Measurements from ENCODE around the gene IL3.

Gene IL3, protein sequence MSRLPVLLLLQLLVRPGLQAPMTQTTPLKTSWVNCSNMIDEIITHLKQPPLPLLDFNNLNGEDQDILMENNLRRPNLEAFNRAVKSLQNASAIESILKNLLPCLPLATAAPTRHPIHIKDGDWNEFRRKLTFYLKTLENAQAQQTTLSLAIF

DNA sequence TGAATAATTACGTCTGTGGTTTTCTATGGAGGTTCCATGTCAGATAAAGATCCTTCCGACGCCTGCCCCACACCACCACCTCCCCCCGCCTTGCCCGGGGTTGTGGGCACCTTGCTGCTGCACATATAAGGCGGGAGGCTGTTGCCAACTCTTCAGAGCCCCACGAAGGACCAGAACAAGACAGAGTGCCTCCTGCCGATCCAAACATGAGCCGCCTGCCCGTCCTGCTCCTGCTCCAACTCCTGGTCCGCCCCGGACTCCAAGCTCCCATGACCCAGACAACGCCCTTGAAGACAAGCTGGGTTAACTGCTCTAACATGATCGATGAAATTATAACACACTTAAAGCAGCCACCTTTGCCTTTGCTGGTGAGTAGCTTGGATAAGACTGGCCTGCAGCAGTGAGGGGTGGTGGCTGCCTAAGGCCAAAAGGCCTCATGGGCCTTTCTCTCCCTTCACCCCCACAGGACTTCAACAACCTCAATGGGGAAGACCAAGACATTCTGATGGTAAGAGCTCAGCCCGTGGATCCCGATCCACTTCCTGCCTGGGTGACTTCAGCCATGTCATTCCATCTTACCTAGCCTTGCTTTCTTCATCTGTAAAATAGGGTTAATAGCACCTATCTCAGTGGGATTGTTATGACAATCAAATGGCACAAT is at the start of gene IL3:
TSS of gene IL3 (plus strand) at position 155 of the 661 bp plus-strand sequence. CDS start at position 207, 52 bp downstream.
- peak; percentile 1 for DNase-seq

DNA sequence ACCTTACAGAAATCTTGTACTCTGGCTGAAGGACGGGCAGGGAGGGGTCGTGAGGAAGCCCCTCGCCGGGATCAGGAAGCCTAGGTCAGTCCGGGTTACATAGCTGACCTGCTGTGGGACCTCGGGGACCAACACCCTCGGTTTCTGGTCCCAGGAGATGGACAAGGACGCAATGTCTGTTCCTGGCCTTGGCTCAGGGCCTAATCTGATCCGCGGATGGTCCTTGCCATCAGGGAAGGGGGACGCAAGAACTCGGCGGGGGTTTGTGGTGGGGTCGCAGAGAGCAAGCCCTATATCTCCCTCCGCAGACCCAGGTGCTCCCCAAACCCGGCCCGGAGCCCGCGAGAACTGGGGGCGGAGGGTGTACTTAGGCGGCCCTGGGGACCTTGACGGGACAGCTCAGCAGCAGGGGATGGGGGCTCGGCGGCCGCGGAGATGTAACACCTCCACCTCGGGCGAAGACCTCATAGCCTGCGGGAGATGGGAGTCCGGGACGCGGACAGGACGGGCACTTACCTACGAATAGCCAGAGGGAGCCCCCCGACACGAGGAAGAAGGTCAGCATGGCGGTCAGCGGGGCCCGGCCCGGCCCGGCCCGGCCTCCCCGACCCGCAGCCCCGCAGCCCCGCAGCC is 49.4 kb upstream of the IL3 start:
- peak; percentile 1 for DNase-seq

DNA sequence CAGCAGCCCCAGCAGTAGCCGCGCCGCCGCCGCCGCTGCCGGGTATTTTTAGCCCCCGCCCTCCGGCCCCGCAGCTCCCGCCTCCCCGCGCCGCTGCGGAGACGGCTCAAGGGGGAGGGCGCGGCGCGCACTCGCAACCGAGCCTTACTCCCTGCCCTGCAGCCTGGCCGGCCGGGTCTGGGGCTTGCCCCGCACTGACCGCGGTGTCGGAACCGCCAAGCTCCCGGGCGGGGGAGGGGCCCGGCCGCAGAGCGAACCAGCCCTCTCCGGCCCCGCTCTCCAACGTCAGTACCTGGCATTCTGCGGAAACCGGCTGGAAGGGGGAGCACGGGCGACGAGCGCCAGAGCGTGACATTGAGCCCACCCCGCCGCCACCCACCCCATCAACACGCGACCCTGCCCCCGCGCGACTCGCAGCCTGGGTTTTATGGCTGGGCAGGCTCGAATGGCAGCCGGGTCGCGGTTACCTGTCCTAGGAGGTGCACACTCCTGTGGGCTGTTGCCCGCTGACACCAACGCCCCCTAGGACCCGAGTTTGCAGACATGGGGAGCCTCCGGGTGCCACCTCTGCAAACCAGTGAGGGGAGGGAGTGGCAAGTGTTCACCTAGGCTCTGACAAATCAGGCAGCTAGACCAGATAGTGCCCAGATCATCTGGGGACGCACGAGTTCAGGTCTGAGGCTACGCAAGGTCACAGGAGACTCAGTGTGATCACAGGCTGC is 48.7 kb upstream of the IL3 start, which contains the start of gene ACSL6:
TSS of gene ACSL6 (minus strand) at position 37 of the 722 bp plus-strand sequence. CDS start 105 bp downstream, outside the sequence.
- peak; percentile 32 for DNase-seq

DNA sequence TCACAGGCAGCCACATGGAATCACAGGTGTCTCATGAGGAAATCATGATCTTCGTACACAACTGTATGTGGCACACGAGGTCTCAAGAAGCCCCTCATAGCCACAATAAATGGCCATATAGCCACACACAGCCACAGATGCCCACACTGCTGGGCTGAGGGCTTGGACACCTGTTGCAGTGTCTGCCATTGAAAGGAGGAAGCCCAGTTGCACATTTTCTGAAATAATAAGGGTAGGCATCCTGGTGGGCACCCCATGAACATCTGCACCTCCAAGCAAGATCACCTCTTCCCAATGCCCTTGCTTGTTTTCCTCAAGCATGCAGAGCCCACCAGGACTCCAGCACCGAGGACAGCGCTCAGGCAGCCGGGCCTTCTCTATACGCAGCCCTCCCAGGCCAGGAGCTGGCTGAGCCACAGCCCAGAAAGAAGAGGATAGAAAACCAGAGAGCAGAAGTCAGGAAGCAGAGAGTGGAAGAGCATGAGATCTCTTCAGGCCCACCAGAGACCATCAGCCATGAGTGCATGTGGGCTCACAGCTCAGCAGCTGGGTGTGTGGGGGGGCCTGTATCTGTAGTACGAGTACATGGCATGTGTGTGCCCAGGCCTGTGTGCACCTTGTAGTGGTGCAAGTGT is 48.0 kb upstream of the IL3 start:
- DNase-seq = peak; percentile 14

DNA sequence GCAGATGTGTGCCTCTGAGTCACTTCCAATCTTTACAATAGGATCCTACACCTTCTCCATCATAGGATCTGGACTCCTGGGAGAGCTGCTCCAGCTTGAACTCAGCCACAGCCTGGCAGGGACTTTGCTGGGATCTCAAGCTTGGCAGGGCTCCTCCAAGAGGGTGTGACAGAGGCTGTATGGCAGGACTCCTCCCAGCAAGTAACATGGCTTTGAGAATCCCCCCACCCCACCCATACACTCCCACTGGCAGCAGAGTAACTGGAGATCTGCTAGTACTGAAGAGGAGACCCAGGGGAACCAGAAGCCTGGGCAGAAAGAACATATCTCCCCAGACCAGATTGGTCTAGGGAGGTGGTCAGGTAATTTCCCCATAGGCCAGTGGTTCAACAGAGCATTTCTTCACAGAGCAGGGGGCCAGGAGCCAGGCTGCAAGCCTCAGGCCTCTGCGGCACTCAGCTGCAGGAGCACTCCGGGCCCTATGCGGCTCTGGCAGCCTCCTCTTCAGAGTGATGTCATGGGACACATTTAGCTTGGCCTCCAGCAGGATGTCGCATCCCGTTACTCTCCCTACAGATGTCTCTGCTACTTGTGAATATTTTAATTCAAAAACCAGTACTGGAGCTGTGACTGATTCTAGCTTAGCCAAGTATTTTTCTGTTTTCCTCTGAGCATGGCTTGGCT is 47.3 kb upstream of the IL3 start:
- peak; percentile 3 for DNase-seq

DNA sequence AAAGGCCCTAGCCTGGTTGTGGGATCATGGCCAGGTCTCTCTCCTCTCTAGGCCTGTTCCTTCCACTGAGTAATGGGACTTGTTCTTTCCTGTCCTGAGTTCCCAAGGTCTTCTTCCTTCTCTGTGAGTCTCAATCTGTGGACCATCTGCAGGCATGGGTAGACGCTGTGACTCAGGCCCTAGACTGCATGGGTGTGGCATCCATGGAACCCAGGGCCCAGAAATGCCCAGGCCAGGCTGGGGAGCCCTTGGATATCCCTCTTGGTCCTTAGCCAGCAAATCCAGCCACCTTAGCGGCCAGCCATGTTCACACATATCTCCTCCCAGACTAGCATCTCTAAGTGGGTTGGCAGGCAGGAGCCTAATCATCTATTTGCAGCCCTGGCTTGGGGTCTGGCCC is 46.7 kb upstream of the IL3 start:
- DNase-seq = no peak

DNA sequence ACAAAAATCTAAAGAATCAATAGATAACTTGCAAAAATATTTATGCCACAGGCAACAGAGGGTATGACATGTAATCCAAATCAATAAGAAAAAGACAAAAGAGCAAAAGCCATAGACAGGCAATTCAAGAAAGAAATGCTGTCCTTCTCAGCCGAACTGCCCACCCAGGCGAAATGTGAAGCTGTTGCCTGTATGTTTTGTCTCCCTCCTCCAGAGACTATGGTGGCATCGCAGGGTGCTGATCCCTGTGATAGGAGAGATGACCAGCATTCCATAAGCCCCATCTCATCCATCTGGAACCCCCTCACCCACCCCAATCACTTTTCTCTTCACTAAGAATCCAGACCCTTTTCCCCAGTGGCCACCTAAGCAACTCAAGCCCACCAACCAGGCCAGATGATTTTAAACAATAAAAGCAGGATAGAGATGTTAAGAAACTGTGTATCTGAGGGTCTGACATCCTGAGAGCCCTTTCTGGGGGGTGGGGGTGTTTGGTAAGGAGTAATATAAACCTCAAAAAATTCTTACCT is 43.7 kb upstream of the IL3 start:
- no peak for DNase-seq

DNA sequence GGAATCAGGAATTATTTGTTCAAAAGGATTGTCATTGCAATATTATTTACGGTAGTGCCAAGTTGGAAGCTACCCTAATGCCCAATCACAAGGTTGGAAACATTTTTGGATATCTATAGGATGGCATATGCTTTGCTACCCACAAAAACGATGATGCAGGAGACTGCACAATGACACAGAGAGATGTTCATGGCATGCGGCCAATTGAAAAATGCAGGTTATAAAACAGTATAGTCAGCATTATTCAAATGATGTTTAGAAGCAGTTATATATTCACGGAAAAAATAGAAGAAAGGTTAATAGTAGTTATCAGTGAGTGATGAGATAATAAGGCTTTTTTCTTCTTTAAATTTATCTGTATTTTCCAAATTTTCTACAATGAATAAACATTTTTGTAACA is 43.1 kb upstream of the IL3 start:
- peak; percentile 2 for DNase-seq

DNA sequence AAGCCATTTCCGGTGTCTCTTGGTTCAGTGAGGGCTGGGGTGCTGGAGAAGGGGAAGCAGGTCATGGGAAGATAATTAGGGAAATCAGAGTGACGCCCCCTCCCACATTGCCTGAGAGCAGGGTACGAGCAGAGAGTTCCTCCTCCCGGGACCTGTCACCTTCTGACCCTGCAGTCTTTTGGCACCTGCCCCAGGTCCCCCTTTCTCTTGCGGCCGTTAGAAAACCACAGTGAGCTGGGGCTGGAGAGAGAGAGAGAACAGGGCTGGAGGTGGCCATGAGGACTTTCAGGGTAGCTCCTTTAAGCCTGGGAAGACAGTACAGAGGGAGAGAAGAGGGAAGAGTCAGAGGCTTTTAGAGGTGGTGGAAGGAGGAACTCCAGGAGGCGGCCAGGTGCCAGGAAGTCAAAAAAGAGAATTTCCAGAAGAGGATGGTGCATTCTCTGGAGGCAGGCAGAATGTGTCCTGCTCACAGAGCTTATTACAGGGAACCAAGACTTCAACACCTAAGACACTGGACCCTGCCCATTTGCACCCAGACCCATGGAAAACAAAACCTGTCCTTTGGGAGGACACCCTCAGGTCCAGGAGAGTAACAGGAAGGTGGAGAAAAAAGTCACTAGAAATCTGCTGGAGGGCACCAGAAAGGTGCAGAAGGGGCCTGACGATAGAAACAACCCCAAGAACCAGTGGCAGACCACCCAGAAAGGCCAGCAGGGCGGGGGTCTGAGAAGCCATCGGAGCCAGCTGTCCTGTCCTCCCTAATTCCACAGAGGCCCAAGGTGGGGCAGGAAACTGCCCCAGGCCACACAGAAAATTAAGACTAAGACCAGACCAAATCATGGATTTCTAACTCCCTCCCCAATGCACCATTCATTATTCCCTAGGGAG is 42.5 kb upstream of the IL3 start:
- peak; percentile 3 for DNase-seq

DNA sequence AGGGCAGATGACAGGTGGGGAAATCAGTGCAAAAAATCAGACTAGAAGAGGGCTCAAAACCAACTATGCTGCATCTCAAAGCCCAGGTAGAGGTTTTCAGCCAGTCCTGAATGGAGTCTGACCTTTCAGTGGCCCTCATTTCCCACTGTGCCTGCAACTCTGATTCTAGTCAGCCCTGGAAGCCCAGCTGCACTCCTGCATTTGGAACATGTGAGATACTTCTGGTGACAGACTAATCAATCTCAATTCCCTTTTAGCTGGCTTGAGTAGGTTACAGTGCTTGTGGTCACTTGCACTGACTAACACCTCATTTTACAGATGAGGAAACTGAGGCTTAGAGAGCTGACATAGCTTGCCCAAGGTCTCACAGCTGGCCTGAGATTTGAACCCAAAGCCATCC is 41.1 kb upstream of the IL3 start:
- peak; percentile 2 for DNase-seq

DNA sequence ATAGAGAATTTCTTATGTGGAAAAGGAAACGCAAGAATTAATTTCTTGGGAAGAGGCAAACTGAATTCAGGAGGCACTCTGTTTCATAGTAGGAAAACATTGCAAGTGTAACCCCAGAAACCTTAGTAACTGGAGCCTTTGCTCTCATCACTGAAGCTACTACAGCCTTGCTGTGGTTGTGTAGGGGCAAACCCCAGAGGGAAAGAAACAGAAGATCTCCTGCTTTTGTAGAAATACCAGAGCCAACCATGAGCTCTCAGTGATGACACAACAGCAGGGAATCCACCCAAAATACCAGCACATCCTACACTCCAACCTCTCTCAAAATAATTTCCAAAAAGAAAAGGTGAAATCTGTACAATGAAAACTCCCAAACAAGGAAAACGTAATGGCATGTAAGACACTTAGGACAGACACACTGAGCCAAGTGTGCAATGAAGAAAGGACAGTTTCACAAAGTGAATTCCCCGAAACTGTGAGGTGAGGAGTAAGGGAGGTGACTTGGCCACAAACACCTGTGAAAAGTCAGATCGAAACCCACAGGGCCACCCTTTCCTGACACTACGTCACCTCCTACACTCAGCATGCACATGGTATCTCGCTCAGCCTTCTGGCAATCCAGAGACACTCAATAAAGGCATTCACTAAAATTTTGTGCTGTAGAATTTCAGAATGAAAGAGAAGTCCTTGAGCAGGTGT is 40.4 kb upstream of the IL3 start:
- DNase-seq = peak; percentile 62

DNA sequence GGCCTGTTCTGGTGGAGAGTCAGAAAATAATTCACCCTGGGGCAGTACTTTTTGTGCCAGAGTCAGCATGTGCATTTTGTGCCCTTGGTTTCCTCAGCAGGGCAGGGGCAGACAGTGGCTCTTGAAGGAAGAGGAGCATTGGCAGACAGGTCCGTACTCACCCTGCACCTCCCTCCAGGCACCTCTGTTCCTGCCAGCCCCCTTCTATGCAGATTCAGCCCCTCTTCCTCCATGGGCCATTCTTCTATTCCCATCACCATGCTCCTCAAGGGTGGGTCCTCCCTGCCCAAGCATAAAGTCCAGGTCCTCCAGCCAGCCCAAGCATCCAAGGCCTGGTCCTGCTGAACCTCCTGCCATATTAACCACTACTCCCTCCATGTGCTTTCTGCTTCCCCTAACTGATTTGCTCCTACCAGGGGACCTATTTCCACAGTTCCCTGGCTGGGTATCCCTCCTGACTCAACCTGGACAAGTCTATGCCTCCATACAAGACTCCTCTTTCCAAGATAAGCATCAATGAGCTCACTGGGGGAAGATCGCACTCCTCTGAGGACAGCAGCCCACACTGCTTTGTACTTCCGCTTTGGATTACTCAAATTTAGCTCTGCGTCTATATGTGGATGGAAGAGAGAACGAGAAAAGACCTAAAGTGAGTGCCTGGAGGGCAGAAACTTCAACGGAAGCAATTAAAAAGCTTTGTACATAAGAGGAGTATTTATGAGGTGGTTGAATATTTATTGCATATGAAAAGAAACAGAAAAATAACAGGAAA is 39.7 kb upstream of the IL3 start:
- DNase-seq = no peak

DNA sequence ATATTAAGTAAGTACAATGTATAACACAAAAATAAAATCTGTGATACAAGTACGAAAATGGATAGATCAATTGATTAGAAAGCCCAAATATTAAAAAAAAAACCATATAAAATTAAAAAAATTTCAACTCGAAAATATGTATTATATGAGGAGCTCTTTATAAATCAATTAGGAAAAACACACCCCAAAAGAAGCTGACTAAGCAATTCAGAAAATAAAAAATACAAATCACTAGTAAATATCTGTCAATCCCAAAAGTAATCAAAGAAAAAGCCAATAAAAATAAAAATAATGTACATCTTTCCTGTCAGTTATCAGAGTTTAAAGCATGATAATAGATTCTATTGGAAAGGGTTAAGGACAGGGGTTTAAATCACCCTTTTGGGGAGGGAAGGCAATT is 38.8 kb upstream of the IL3 start:
- no peak for DNase-seq

DNA sequence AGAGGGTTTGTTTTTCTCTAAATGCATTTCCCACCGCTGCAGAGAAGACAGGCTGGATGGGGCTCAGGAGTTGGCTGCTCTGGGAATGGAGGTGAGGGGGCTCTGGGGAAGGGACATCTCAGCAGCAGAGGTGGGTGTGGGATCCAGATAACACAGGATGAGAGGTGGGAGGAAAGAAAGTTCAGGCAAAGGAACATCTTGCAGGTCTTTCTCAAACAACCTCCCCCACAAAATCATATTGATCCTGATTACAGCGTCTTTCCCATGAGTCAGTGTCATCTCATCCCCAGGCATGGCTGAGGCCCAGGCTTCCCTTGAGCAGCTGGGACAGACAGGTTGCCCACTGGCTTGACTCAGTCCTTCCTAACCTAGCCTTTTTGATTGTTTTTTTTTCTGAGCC is 37.7 kb upstream of the IL3 start:
- DNase-seq = no peak

DNA sequence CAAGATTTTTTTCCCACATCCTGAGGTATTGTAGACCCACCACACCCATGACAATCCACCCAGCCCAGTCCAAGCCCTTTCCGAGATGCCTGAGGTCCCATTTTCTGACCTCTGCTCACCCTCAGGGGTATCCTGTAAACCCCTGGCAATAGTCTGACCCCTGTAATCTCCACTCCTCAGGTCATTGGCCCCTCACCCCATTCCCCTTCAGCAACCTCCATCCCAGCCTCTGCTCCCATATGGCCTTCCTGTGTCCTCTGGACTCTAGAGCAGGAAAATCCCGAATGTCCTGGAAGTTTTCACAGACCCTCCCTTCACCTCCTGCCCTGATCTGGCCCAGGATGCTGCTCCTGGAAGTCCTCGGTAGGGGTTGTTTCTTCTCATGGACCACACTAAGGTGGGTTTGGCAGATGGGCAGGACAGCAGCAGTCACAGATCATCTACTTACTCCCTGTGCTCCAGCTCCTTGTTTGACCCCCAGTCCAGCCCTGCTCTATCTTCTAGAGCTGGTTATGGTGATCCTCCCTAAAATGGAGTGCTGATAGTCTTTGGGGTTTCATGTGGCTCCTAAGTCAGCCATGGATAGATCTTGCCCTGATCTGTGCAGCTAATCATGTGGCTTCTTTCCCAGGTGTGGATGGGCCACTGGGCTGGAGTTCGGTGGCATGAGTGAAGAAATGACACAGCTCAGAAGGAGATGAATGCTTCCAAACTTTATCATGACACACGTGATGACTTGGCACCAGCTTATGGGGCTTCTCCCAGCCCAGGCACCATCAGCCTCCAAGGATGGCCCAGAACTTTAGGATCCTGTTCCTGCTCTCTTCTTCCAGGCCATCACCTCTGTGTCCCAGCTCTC is 37.0 kb upstream of the IL3 start:
- no peak for DNase-seq

DNA sequence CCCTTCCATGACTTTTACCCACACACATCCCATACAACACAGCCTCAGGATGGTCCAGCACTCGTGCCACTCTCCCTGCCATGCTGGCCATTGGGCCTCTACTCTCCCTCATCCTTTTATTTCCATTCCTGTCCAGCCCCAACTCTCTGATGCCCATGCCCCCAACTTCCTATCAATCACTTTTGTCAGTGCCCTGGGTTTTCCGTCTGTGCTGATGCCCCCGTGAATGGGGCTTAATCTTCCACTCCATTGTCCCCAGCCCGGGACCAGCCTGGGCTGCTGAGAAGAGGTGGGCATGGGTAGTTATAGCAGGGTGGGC is 36.4 kb upstream of the IL3 start:
- DNase-seq = no peak

DNA sequence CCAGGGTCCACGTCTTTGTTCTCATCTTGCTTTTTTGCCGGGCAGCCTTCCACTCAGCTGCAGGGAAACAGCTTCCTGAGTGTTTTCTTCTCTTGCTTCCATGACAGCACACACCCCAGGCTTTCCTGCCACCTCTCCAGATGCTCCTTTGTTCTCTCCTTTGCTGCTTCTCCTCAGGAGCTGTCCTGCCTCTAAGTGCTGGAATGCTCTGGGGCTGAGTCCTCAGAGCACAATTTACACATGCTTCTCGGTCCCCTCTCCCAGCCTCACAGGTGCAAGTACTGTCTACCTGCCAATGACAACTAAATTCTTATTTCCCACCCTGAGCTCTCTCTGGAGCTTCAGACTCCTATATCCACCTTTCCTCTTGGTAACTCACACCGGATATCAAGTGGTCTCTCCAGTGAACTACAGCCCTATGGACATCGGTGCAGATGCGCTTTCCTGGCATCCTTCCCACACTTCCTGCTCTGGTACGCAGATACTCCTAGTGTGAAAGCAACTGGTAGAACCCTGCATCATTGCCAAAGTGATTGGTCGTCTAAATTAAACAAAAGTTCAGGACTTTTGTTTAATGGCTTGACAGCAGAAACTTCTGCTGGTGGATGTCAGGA is 35.6 kb upstream of the IL3 start:
- DNase-seq = no peak

DNA sequence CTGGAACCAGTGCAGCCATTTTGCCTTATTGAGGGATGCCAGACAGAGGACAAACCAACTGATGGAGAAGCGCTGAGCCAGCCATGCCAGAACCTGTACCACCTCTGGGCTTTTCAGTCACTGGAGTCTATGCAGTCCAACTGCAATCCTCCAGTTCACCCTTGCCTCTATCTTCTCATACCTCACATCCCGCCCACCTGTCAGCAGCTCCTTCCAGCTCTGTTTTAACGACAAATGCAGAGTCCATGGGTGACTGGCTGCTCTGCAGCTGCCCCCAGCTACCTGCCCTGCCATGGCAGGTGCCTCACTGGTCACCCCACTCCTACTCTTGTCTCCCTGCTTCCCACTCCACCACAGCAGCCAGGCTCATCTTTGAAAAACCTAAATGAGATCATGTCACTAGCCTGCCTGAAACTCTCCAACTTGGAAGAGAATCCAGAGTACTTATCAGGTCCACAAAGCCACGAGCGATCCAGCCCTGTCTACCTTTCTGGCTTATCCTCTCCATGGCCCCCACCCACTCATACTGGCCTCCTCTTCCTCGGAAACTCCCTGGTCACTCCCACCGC is 35.0 kb upstream of the IL3 start:
- DNase-seq = no peak

All from activated gamma-delta T cell treated with Interleukin-2 at 50 U/mL for 16 hours (primary cell).